Left renal cortex interstitium (tissue), 4 donors: ENCODE results near the gene DENND1C. TPM values are rescaled to one million over a fixed set of nuclear protein-coding genes. Genes with fewer than 3 reads are reported as not detected.

Source experiments
- DNase-seq, 4 donors: peaks; one replicate each; pipeline ENCODE4 v3.0.0-alpha.2; 2013; ENCODE audit warnings: low read depth in 4 of 4, low spot score in 2 of 4, missing footprints in 1 of 4
- polyA plus RNA-seq, 4 donors: library from polyadenylated mRNA; unstranded; fragments of 120-200 nt; gene quantifications; one replicate each; pipeline ENCODE4 v1.2.1, GENCODE V29; 2013; ENCODE audit not compliant: insufficient read length in 4 of 4

DENND1C gene, protein sequence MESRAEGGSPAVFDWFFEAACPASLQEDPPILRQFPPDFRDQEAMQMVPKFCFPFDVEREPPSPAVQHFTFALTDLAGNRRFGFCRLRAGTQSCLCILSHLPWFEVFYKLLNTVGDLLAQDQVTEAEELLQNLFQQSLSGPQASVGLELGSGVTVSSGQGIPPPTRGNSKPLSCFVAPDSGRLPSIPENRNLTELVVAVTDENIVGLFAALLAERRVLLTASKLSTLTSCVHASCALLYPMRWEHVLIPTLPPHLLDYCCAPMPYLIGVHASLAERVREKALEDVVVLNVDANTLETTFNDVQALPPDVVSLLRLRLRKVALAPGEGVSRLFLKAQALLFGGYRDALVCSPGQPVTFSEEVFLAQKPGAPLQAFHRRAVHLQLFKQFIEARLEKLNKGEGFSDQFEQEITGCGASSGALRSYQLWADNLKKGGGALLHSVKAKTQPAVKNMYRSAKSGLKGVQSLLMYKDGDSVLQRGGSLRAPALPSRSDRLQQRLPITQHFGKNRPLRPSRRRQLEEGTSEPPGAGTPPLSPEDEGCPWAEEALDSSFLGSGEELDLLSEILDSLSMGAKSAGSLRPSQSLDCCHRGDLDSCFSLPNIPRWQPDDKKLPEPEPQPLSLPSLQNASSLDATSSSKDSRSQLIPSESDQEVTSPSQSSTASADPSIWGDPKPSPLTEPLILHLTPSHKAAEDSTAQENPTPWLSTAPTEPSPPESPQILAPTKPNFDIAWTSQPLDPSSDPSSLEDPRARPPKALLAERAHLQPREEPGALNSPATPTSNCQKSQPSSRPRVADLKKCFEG
- polyA plus RNA-seq, result 10 to 100 TPM; 38.7 to 43.0 (median 40.4) TPM

DNA sequence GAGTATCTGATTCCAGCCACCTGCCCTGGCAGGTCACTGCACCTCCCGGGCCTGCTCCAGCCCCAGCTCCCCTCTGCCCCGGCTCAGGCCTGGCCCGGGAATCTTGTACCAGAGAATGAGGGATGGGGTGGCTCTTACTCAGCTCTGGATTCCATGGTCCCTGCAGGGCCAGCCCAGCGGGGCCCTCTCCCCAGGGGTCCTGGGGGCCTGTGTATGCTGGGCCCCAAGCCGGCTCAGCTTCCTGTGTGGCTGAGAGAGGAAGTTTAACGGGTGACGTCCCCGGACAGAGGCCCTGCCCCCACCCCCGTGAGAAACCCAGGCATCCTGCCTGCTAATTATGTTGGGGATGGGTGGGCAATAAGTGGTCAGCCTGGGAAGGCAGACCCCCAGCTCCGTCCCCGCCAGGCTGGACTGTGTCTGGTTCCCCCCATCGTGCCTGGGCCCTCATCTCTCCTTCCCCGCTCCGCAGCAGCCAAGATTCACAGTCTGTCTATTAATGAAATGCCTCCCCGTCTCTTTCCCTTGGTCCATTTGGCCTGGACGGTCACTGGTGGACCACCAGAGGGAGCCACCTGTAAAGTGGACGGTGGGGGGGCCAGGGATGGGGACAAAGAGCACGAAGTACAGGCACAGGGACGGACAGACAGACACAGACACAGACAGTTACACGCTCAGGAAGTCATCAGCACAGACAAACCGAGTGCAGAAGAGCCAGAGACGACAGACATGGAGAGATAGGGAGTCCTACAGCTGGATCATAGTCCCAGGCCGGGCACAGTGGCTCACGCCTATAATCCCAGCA lies at the start of gene DENND1C:
TSS of gene DENND1C (minus strand) at position 247 of the 802 bp plus-strand sequence. CDS start at position 155, 92 bp downstream.
- no peak for DNase-seq

DNA sequence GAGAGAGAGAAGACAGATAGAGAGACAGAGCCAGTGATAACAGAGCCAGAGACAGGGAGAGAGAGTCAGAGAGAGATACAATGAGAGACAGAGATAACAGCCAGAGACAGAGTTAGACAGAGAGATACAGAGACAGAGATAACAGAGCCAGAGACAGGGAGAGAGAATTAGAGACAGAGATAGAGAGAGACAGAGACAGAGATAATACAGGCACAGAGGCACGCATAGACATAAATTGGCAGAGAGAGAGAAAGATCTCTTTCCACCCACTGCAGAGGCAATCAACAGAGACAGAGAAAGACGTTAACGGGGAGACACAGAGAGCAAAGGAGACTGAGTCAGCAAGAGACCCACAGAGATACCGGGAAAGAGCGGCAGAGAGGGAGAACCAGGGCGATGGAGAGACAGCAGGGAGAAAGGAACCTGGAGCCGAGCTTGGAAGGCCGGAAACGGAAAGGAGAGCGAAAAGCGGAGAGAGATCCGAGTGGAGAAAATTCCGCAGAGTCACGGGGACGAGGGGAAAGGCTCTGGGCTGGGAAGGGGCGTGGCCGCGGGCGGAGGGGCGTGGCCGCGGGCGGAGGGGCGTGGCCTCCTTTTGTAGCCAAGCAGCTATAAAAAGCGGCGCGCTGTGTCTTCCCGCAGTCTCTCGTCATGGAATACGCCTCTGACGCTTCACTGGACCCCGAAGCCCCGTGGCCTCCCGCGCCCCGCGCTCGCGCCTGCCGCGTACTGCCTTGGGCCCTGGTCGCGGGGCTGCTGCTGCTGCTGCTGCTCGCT lies 49.0 kb upstream of the DENND1C start, which contains the start of gene TNFSF9:
TSS of gene TNFSF9 (plus strand) at position 641 of the 777 bp plus-strand sequence. CDS start at position 652, 11 bp downstream.
- DNase-seq, result peak in 3 of 4 donors; percentile 48 to 73 (median 69)

DNA sequence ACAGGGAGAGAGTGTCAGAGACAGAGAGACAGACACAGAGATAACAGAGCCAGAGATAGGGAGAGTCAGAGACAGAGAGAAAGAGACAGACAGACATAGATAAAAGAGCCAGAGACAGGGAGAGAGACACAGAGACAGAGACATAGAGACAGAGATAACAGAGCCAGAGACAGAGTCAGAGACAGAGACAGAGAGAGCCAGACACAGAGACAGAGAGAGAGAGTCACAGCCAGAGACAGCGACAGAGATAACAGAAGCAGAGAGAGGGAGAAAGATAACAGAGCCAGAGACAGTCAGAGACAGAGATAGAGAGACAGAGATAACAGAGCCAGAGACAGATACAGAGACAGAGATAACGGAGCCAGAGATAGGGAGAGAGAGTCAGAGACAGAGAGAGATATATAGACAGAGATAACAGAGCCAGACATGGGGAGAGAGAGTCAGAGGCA lies 48.4 kb upstream of the DENND1C start:
- no peak for DNase-seq

DNA sequence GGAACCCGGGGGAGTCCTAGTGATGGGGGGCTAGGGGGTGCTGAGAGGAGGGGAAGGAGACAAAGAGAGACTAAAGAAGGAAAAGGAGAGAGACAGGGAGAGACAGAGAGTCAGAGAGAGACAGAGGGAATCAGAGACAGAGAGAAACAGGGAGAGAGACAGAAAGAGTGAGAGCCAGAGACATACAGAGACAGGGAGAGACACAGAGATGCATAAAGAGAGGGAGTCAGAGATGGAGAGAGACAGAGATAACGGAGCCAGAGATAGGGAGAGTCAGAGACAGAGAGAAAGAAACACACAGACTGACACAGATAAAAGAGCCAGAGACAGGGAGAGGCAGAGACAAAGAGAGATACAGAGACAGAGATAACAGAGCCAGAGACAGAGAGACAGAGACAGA lies 47.8 kb upstream of the DENND1C start:
- no peak for DNase-seq

DNA sequence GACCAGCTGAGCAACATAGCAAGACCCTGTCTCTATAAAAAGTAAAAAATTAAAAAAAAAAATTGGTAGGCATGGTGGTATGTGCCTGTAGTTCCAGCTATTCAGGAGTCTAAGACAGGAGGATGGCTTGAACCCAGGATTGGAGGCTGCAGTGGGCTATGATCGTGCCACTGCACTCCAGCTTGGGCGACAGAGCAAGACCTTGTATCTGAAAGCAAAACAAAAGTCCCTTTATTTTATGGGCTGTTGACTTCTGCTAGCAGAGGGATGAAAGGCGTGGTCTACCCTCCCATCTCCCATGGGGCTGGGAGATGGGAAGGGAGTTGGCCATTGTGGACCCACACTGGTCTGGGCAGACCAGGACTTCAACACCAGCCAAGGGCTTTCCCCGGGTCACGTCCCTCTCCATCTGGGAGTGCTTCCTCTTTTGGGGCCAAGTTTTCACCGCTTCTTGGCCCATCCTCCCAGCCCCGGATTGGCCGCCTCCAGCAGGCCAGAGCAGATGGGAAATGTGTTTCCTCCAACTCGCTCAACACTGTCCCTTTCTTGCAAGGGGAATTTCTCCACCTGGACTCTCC lies 47.0 kb upstream of the DENND1C start:
- no peak for DNase-seq

DNA sequence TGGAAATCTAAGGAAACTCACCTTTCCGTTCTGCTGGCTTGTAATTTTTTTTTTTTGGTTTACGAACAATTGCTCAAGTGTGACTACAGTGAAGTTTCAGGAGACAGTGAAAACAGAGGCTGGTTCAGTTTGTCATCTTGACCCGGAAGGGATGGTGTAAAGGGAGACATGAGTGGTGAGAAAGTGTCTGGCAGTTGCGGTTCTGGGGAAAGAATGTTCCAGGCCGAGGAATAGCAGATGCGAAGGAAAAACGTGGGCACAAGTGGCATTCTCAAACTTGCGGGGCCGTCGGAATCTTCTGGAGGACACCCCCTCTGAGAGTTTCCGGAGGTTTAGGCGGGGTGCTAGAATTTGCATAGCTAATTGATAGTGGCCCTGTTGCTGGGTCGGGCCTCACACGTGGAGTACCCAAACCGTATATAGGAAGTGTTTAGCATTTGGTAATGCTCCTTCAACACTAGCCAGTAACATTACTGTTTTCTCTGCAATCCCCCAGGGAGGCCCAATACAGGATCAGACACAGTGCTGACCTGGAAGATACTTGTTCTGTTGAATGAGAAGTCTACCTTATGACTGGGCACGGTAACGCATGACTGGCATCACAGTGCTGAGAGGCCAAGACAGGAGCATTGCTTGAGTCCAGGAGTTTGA lies 46.4 kb upstream of the DENND1C start:
- no peak for DNase-seq

DNA sequence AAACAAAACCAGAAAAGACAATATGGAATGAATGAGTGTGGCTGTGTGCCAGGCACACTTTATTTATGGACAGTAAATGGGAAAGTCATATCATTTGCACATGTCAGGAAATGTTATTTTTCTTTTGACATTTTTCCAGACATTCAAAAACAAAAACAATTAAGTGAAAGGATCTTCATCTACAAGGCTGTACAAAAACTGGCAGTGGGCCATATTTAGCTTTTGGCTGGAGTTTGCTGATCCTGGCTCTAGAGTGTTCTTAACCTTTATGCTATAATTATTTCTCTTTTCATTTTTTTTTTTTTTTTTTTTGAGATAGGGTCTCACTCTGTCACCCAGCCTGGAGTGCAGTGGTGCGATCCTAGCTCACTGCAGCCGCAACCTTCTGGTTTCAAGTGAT lies 42.7 kb upstream of the DENND1C start:
- no peak for DNase-seq

DNA sequence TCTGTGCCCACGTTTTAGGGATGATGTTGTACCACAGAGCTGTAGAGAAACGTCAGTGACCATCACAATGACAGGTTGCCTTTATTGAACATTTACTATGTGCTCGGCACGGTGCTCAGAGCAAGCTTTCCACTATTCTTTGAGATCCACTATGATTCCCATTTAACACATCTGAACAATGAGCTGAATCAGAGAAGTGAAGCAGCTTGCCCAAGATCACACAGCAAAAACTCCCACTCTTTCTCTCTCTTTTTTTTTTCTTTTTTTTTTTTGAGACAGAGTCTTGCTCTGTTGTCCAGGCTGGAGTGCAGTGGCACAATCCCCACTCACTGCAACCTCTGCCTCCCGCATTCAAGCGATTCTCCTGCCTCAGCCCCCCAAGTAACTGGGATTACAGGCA lies 41.1 kb upstream of the DENND1C start:
- DNase-seq, result no peak

DNA sequence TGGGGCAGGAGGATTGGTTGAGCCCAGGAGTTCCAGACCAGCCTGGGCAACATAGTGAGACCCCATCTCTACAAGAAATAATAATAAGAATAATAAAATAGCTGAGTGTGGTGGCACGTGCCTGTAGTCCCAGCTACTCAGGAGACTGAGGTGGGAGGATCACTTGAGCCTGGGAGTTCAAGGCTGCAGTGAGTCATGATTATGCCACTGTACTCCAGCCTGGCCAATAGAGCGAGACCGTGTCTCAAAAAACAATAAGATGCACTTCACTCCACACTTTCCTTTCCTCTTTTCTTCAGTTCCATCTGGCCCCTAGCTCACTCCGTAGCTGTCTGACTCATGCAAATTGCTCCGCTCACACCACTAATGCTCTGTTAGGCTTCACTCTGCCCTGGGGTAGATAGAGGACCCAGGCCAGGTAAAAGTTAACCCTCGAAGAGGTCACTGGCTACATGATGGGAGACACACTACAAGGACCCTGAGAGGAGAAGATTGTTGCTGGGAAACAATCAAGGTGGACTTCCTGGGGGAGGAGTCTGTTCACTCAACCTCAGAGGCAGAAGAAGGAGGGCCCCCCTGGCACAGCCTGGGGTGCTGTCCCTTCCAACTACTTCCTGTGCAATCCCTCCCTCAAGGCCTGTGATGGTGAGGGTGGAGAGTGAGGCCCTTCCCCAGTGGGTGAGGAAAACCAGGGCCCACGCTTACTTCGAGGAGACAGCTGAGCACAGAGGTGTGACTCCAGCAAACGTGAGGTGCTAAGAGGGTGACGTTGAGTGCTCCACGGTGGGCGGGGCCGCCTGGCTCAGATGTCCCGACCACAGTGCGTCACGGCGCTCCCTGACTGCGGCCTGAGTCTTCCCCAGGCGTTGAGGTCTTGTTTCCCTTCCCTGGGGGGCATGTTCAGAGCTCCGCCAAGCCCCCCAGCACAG lies 40.4 kb upstream of the DENND1C start:
- DNase-seq, result no peak

DNA sequence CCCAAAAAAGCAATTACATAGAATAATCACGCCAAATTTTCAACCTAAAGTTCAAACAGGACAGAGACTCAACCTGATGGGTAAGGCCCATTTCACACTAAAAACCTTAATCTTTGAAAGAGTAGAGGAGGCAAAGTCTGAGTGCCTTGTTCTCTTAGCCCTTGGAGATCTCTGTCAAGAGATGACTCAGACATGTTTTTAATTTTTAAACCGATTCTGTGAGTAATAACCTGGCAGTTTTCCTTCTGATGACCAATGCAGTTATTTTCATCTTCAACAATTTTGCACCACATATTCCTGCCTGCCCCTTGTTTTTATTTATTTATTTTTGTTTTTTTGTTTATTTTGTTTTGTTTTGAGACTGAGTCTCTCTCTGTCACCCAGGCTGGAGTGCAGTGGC lies 37.7 kb upstream of the DENND1C start:
- no peak for DNase-seq

DNA sequence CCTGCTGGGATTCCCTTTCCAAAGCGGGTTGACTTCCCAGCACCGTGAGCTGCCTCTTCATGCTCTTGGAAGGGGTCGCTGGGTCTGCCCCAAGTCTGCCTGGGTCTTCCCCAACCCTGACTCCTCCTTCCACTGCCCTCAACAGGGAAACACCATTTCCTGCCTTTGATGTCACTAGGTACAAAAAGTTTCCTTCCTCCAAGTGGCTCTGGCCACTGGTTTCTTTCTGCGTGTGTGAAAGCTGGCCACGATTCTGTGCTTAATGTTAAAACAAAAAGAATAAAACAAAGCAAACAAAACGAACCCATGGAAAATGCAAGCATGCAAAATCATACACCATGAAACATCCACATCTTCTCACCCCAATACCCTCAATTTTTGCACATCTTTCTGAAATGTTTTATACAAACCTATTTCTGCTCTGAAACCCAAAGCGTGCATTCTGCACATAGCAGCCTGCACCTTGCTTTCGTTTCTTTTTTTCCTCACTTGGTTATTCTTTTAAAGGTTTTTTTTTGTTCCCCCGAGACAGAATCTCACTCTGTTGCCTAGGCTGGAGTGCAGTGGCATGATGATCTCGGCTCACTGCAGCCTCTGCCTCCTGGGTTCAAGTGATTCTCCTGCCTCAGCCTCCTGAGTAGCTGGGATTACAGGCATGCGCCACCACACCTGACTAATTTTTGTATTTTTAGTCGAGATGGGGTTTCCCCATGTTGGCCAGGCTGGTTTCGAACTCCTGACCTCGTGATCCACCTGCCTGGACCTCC lies 36.7 kb upstream of the DENND1C start:
- no peak for DNase-seq

DNA sequence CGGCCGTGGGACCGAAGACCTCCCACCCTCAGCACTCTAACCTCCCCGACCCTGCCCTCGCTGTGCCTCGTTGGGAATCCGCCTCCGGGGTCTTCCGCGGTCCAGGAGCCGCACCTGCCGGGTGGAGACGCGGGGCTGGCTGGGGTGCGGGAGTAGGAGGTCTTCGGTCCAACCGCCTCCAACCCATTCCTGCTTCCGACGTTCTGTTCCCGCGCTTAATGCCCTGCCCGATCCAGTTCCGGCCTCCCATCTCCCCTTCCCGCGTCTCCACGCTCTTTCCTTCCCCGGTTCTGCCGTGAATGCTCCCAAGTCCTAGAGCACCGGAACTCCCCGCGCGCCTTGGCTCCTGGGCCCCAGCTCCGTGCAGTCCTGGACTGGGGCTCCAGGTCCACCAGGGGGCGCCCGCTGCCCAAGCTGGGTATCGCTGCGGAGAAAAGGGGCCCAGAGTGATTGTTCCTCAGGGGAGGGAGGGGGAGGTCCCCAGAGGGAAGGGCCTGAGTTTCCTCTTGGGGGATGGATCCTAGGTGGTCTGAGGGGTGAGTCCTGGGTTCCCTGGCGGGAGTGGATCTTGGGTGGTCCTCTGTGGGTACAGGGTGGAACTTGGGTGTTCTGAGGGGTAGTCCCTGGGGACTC lies 35.2 kb upstream of the DENND1C start:
- peak; percentile 41 to 85 (median 69) for DNase-seq

DNA sequence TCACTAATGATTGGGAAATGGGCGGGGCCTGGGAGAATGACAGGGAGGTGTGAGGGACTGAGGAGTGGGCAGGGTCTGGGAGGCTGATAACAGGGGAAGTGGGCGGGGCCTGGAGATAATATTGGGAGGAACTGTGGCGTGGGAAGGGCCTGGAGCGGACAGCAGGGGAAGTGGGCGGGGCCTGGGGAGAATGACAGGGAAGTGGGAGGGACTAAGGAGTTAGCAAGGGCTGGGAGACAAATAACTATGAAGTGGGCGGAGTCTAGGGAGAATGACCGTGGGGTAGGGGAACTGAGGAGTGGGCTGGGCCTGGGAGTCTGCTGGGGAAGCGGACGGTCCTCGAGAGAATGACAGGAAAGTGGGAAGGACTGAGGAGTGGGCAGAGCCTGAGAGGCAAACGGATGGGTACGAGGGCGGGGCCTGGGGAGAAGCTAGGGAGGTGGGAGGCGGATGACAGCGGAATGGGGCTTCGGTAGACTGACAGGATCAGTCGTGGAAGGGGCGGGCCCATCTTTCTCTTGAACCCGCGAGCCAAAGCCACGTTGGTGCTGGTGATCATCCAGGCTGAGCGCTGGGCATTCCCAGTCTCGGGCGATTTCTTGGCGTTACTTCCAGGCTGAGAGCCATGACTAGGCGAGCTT lies 34.6 kb upstream of the DENND1C start:
- DNase-seq, result peak; percentile 56 to 80 (median 74)

DNA sequence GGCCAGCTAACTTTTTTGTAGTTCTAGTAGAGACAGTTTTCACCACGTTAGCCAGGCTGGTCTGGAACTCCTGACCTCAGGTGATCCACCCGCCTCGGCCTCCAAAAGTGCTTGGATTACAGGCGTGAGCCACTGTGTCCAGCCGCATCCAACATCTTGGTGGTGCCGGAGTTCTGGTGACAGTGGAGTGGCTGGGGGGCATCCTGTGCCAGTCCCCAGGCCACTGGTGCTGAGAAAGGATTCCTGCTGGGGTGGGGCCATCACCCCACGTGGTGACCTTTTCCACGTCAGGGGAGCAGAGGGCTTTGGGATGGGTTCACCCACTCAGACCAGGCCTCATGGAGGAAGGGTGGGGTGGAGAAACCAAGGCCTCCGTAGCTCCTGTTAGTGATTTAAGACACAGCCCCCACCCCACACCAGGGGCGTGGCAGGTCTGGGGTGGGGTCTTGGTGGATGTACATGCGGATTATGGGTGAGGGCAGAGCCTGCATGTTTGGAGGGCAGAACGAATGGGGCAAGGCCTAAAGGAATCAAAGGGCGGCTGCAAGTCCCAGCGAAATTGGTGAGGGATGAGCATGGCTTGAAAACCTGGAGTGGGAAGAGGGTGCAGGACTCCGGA lies 33.4 kb upstream of the DENND1C start:
- DNase-seq, result no peak

DNA sequence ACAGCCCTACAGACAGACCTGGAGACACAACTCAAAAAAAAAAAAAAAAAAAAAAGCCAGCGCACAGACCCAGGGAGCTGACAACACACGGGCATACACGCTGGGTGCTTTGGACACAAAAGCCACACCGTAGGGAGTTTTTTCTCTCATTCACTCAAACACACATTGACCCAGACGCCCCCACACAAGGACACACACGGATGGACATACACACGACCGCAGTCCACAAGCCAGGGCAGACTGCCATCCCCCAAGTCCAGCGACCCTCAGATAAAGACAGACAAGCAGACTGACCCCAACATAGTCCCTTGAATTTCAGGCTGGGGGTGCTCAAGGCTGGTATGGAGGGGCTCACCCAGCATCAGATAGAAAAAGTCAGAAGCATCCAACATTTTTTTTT lies 32.5 kb upstream of the DENND1C start:
- no peak for DNase-seq

DNA sequence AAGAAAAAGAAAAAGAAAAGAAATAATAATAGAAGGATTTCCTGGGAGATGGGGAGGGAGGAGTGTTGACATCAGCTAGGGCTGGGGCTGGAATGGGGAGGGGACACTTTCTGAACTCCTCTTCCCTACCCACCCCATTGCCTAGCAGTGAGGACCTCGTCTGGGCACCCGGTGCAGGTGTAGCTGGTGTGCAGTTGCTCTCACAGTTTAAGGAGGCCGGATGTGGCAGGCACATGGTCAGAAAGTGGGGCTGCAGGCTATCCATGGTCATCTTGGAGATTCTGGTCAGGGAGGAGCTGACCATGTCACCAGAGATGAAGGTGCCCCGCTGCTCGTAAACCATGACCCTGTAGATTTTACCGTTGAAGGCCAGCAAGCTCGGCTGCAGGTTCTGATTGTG lies 29.0 kb upstream of the DENND1C start:
- no peak for DNase-seq
